ENCODE data around the gene NELFCD. TPM values are rescaled to one million over a fixed set of nuclear protein-coding genes. Genes with fewer than 3 reads are reported as not detected.

The NELFCD gene
- polyA plus RNA-seq, 3 donors: 49.0 to 74.8 (median 50.1) TPM

GRCh38 chr20:58995461-58996225, 14.6 kb downstream of the NELFCD start:
- peaks cover 82 to 95% of the 10 kb centered on the region in 2 donors for H3K36me3 Mint-ChIP-seq
- H3K9me3 Mint-ChIP-seq: no peaks in the 10 kb centered on the region
- H3K4me1 Mint-ChIP-seq: peaks cover 7% of the 10 kb centered on the region
- intact Hi-C loops (cut with micrococcal nuclease): no loop called here
- peak overlapping the region in 6 of 7 donors; percentile 60 to 85 (median 76) for H3K27ac Mint-ChIP-seq
- Histone ChIP-seq H3K4me3 (replicated peaks in 1 of 3; ENCODE audit: low read depth in 2 of 3, low read length in 3 of 3) (no peak overlapping the region), H3K9me3 (replicated peaks in 1 of 2; ENCODE audit: control insufficient read depth in 1 of 2, insufficient read depth in 1 of 2, low read length in 2 of 2) (no peaks in the 10 kb centered on the region), H3K27ac (ENCODE audit: low read depth in 1 of 2, low read length in 2 of 2) (peak overlapping the region; percentile 8 to 43), H3K4me1 (ENCODE audit: control insufficient read depth in 1 of 2, insufficient read depth in 2 of 2, low read length in 2 of 2) (peaks cover 0 to 3% of the 10 kb centered on the region in 2 donors), H3K9ac (ENCODE audit: insufficient read depth, low read length, poor library complexity, severe bottlenecking) (no peak overlapping the region), H3K79me2 (ENCODE audit: insufficient read depth, low read length) (peaks cover 47% of the 10 kb centered on the region), H3K4me2 (replicated peaks; ENCODE audit: extremely low read depth, low read length, poor library complexity, severe bottlenecking) (no peak overlapping the region), H3K36me3 (replicated peaks in 1 of 2; ENCODE audit: control insufficient read depth in 1 of 2, insufficient read depth in 2 of 2, low read length in 2 of 2) (peaks cover 91 to 99% of the 10 kb centered on the region in 2 donors), H4K20me1 (ENCODE audit: insufficient read depth, low read length) (peaks cover 99% of the 10 kb centered on the region), H2AFZ (ENCODE audit: insufficient read depth, low read depth, low read length, poor library complexity, severe bottlenecking) (no peak overlapping the region), H3K27me3 (ENCODE audit: control insufficient read depth in 2 of 2, insufficient read depth in 2 of 2, low read length in 2 of 2) (no peaks in the 10 kb centered on the region)
- no peak overlapping the region for H3K4me3 Mint-ChIP-seq
- H3K27me3 Mint-ChIP-seq (ENCODE audit: low read depth in 3 of 3): peaks cover 0 to 4% (median 0%) of the 10 kb centered on the region in 3 donors
- peak in 1 of 3 donors; percentile 9 for DNase-seq
- WGBS (ENCODE audit: insufficient coverage): 92% methylated on average over 16 of the region's 18 CpGs
- no peak for TF ChIP-seq CTCF (IDR thresholded peaks at IDR 0.05)

GRCh38 chr20:58996226-58996611, 15.2 kb downstream of the NELFCD start:
- H3K9me3 ChIP-seq (replicated peaks in 1 of 2; ENCODE audit: control insufficient read depth in 1 of 2, insufficient read depth in 1 of 2, low read length in 2 of 2): no peaks in the 10 kb centered on the region
- H3K4me3 ChIP-seq (replicated peaks in 1 of 3; ENCODE audit: low read depth in 2 of 3, low read length in 3 of 3): no peak overlapping the region
- H3K4me1 ChIP-seq (ENCODE audit: control insufficient read depth in 1 of 2, insufficient read depth in 2 of 2, low read length in 2 of 2): peaks cover 0 to 3% of the 10 kb centered on the region in 2 donors
- H3K27me3 ChIP-seq (ENCODE audit: control insufficient read depth in 2 of 2, insufficient read depth in 2 of 2, low read length in 2 of 2): no peaks in the 10 kb centered on the region
- intact Hi-C loops (cut with micrococcal nuclease): no loop called here
- H3K9ac ChIP-seq (ENCODE audit: insufficient read depth, low read length, poor library complexity, severe bottlenecking): no peak overlapping the region
- H4K20me1 ChIP-seq (ENCODE audit: insufficient read depth, low read length): peaks cover 99% of the 10 kb centered on the region
- no peak overlapping the region for H2AFZ ChIP-seq (ENCODE audit: insufficient read depth, low read depth, low read length, poor library complexity, severe bottlenecking)
- H3K9me3 Mint-ChIP-seq: no peaks in the 10 kb centered on the region
- peaks cover 82 to 97% of the 10 kb centered on the region in 2 donors for H3K36me3 Mint-ChIP-seq
- no peak overlapping the region for H3K4me2 ChIP-seq (replicated peaks; ENCODE audit: extremely low read depth, low read length, poor library complexity, severe bottlenecking)
- H3K27me3 Mint-ChIP-seq (ENCODE audit: low read depth in 3 of 3): peaks cover 0 to 4% (median 0%) of the 10 kb centered on the region in 3 donors
- H3K27ac ChIP-seq (ENCODE audit: low read depth in 1 of 2, low read length in 2 of 2): peak overlapping the region; percentile 2 to 43
- 97% methylated on average over 9 of the region's 12 CpGs for WGBS (ENCODE audit: insufficient coverage)
- H3K36me3 ChIP-seq (replicated peaks in 1 of 2; ENCODE audit: control insufficient read depth in 1 of 2, insufficient read depth in 2 of 2, low read length in 2 of 2): peaks cover 91 to 99% of the 10 kb centered on the region in 2 donors
- peaks cover 53% of the 10 kb centered on the region for H3K79me2 ChIP-seq (ENCODE audit: insufficient read depth, low read length)
- no peak for DNase-seq
- no peak for TF ChIP-seq CTCF (IDR thresholded peaks at IDR 0.05)
- no peak overlapping the region for H3K4me3 Mint-ChIP-seq
- peak overlapping the region in 5 of 7 donors; percentile 42 to 80 (median 73) for H3K27ac Mint-ChIP-seq
- H3K4me1 Mint-ChIP-seq: peaks cover 7% of the 10 kb centered on the region
